ENCODE measurements around the gene MIB2.
A peak's percentile ranks its signal among the peaks of the same experiment; 100 is the strongest.
"Not testable (repeated sequence)": the region's sequence is repeated elsewhere in the genome, so short reads cannot be mapped to it uniquely, and the experiment has no call there.

The MIB2 gene
- total RNA-seq = 55.1 to 83.4 (median 70.8) reads per million in 4 experiments

DNA sequence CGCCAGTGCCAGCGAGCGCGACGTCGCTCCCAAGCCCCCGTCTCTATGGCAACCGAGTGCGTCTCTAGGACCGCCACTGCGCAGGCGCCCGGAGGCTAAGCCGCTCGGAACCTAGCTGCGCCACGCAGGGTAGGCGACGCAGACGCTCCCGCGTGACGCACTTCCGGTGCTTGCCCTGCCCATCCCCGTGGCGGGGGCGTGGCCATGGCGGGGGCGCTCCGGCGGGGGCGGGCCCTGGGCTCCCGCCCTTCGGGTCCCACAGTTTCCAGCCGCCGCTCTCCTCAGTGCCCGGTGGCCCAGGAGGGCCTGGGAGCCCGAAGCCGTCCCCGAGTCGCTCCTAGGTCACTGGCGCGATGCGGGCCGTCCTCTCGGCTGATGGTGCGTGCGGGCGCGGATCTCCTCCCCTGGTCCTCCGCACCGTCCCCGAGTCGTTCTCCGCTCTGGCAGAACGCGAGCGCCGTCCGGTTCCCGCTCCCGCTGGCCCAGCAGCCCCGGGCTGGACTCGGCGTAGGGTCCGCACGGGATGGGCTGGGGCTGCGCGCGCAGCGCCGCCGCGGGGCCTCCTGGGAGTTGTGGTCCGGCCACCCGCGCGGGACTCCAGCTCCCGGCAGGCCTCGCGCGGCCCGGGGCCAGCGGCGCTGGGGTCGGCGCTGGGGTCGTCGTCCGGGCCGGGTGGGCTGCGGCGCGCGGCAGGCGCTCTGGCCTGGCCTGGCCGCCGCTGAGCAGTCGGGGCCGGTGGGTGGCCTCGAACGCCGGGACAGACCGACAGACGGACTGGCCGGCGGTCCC lies at the start of gene MIB2:
Gene MIB2 (plus strand): TSS at position 245 of the 789 bp plus-strand sequence. CDS start 7,953 bp downstream, outside the sequence.
- peak; percentile 98 for DNase-seq

DNA sequence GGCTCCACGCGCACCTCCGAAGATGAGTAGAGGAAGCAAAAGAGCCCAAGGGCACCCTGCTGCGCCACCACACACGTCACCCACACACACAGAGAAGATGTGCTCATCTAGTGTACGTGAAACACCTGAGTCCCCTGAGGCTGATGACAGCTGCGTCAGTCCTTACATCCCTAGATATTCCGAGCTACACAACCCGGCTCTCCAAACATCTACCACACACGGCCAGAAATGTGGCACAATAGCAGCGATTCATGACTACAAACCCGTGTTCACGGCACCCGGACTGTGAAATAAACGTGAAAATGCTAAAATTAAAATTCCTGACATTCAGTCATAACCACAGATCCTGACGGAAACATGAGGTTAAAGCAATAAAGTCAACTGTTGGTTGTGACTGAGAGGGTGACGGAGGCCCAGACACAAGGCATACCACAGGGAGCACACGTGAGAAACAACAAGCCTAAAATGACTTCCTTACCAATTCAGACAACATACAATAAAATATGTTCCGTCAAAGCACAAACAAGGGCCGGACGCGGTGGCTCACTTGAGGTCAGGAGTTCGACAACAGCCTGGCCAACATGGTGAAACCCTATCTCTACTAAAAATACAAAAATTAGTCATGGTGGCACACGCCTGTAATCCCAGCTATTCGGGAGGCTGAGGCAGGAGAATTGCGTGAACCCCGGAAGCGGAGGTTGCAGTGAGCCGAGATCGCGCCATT lies 48.0 kb upstream of the MIB2 start:
- DNase-seq = no peak

DNA sequence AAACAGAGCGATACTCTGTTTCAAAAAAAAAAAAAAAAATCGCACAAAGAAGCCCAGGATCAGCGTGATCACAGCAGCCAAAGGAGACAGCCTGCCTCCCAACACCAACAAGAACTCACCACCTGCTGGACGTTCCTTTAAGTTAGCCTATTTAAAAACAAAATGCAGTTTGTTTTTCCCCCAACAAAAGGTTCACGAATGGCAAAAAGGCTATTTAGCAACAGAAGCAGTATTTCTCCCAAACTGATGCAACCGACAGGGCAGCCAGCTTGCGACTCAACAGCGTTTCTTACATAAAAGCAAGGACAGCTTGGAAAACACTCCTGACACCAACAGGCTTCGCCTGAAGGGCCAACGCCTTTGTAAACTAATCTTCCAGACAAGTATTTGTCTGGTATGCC lies 47.4 kb upstream of the MIB2 start:
- no peak for DNase-seq

DNA sequence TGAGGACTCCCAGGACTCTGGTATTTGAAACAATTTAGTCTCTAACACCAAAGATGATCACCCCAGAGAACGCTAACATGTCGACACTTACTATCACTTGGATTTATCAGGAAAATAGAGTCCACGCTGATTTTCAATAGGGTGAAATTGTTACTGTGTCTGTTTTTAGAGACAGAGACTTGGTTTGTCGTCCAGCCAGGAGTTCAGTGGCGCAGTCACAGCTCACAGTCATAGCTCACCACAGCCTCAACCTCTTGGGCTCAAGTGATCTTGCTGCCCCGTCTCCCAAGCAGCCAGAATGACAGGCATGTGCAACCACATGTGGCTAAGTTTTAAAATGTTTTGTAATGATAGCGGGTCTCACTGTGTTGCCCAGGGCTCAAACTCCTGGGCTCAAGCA lies 46.0 kb upstream of the MIB2 start:
- no peak for DNase-seq

DNA sequence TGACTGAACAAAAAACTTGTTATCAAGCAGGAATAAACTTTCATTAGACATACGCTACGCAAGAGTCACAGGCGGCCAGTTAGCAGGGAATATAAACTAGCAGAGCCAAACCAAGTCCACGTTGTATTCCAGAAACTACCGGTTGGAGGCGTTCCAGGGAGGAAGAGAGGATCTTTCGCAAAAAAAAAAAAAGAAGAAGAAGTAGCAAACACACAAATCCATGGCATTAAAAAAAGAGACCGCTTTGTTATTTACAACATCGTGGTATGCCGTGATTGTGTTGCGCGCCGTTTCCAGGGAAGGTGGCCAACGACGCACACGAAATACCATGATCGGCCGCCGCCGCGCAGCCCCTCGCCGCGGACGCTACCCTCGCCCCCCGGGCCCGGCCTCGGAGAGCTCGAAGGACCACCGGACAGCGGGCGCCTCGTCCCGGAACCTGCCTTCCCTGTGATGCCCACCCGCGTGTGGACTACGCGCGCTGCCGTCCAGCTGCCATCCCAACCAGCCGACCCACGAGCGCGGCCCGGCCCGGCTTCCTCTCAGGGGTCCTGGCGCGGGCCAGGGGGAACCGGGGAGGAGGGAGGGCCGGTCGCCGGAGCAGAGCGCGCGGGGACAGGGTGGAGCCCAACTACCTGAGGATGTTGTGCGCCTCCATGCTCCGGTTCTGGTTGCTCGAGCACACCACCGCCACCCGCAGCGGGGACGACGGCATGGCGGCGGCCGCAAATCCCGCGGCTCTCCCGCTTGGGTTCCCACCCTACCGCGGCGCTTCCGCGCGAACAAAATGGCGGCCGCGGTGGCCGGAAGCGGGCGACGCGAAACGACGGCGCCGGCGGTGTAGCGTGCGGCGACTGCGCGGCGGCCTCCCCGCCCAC lies 41.2 kb upstream of the MIB2 start:
- peak; percentile 68 for DNase-seq

DNA sequence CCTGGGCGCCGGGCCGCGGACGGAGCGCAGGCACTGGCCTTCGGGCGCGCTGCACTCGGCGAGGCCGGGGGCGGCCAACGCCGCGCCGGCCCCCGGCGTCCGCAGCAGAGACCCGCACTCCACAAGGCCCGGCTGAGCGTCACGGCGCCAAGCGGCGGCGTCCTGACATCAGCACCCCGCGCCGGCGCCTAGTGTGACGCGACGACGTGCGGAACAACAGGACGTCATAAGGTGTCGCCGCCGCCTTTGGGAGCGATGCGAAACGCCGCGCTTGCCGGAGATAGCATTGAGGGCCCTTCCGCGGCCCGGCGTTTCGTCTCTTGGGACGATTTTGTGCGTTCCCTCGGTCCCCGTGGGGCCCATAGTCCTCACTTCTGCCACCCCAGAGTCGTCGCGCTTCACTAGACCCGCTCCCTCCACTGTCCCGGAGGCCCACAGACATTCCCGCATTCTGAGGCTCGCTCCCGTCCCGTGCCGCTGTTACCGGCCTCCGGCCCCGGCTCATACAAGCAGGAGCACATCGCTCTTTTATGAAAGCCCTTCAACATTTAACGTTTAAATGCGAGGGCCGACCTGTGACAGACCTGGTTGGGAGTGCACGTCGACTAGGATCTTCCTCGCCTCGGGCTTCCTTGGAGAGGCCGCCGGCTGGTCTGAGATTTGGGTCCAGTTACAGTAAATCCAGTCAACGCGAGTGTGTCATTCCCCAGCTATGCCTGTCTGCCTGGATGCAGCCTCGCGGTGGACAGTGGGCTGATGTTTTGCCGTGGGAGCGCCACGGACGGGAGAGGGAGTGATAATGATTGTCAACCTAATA lies 40.4 kb upstream of the MIB2 start, which contains the start of gene SSU72:
Gene SSU72 (minus strand): TSS at position 143 of the 817 bp plus-strand sequence. CDS start 306 bp downstream, outside the sequence.
- DNase-seq = peak; percentile 90

DNA sequence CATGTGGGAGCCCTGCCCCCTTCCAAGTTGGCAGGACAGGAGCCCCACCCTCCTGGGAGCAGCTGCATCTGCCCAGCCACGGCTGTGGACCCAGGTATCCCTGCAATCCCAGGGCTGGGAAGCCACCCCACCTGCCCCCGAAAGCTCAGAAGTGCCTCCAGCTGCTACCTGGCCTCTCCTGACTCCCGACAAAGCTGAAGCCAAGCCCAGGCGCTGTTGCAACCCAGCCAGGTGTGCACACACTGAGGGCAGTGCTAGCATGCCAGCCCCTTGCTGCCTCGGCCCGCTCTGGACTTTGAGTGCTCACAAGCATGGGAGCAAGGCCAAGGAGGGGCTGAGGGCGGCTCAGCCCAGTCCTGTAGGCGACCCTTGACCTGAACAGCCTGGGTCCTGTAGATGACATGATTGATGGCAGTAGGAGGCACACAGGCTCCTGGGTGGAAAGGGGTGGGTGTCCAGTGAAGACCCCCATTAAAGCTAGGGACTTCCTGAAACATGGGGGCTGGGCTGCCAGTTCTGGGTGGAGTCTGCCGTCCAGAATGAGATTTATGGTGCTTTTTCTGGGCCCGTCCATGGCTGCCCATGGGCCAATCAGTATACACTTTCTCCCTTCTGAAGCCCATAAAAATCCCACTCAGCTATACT lies 37.8 kb upstream of the MIB2 start:
- no peak for DNase-seq

GRCh38 chr1:1578371-1578940 lies 36.8 kb upstream of the MIB2 start:
- DNase-seq = no peak

- DNase-seq = no peak
Observed at GRCh38 chr1:1582585-1583346, 32.5 kb upstream of the MIB2 start.

- no peak for DNase-seq
Observed at GRCh38 chr1:1583347-1584010, 31.8 kb upstream of the MIB2 start.

- no peak for DNase-seq
Observed at GRCh38 chr1:1591452-1591851, 23.8 kb upstream of the MIB2 start.

DNA sequence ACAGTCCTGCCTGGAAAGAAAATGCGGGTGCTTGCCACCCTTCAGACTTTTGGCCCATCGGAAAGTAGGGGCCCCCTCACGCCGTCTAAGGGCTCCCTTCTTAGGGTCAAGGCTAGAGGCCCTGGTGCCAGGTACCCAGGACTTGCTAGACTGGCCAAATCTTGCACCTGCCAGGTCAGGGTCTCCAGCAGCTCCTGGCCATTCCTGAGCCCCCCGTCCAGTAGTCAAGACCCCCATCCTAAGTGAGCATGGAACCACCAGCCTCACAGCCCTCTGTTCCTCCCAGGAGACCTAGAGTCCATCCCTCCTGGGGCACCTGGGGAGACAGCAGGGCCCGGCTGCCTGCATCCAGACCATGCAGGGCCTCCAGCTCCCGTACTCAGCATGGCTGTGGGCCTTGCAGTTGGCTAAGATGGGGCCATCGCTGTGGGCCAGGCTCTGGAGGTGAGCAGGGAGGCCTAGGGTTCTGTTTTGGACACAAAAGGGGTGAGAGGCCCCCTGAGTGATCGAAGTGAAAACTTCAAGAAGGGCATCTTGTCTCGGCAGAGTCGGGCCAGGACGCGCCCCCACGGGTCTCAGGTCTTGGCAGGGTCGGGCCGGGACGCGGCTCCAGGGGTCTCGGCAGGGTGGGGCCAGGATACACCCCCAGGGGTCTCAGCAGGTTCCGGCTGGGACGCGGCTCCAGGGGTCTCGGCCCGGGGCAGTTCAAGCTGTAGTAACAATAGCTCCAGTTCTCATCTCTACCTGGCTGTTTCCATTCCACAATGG lies 21.3 kb upstream of the MIB2 start:
- no peak for DNase-seq

DNA sequence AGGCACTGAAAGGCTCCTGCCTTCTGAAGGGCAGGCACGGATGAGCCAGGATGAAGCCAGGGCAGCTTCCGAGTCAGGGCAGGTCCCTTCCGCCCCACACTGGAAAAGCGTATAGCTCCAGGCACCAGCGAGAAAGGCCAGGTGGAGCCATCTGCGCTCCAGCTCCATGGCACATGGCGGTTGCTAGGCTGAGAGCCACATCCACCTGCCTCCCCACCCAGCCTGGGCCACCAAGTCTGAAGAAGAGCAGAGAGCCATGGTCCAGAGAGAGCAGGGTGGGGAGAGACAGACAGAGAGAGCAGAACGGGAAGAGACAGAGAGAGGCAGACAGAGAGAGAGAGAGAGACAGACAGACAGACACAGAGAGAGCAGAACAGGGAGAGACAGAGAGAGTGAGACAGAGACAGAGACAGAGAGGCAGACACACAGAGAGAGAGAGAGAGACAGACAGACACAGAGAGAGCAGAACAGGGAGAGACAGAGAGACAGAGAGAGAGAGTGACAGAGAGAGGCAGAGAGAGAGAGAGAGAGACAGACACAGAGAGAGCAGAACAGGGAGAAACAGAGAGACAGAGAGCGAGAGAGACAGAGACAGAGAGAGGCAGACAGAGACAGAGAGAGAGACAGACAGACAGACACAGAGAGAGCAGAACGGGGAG lies 20.6 kb upstream of the MIB2 start:
- no peak for DNase-seq

DNA sequence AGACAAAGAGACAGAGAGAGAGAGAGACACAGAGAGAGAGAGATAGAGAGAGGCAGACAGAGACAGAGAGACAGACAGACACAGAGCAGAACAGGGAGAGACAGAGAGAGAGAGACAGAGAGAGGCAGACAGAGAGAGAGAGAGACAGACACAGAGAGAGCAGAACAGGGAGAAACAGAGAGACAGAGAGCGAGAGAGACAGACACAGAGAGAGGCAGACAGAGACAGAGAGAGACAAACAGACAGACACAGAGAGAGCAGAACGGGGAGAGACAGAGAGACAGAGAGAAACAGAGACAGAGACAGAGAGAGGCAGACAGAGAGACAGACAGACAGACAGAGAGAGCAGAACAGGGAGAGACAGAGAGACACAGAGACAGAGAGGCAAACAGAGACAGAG lies 20.0 kb upstream of the MIB2 start:
- not testable (repeated sequence) for DNase-seq

GRCh38 chr1:1596493-1597274 lies 18.6 kb upstream of the MIB2 start:
- DNase-seq = no peak

DNA sequence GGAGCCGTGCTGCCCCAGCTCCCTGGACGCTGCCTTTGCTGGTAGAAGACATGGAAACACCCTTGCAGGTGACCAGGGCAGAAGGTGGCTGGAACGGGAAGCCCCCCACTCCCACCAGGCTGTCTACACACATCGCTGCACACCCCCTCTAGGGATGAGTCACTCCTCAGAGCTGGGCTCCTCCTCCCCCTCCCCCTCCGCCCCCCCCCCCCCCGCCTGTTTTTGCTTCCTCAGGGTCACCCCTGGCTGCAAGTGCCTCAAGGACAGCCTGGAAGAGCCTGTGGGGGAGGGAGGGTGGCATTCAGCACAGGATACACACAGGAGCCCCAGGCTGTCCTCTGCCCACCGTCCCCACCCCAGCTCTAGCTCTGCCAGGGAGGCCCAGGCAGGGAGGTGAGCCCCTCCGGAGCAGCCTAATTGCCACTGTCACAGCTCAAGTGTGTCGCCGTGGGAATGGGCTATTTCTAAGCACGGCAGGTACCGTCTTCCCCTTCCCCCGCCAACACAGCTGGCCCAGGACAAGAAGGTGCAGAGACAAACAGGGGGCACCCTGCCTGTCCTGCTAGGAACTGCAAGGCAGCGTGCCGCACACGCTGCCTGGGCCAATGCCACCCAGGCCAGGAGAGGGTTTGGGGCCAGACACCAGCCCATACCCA lies 17.9 kb upstream of the MIB2 start:
- no peak for DNase-seq

Data from effector CD8-positive, alpha-beta T cell (primary cell).